Cardiac fibroblast (primary cell): ENCODE results near the gene KRTAP10-12.

ENCODE experiments used
- DNase-seq, 2 donors: peaks; one replicate each; pipeline versions ENCODE4 v3.0.0 to v3.0.0-alpha.2; 2010; ENCODE audit warnings: low read depth in 2 of 2
- H3K4me3 ChIP-seq, 2 donors: replicated peaks in 1 of 2; 1 replicate in 1 of 2; 2 replicates in 1 of 2; pipeline ENCODE4 v1.5.1; 2011; ENCODE audit warnings: low read depth in 2 of 2, low read length in 2 of 2, mild to moderate bottlenecking in 2 of 2, moderate library complexity in 1 of 2
- TF ChIP-seq, protein P1 (sequence below): IDR thresholded peaks from one replicate; pipeline ENCODE4 v1.5.1; 2011; ENCODE audit warnings: low read depth, mild to moderate bottlenecking, low read length, inconsistent platforms

The KRTAP10-12 gene

DNA sequence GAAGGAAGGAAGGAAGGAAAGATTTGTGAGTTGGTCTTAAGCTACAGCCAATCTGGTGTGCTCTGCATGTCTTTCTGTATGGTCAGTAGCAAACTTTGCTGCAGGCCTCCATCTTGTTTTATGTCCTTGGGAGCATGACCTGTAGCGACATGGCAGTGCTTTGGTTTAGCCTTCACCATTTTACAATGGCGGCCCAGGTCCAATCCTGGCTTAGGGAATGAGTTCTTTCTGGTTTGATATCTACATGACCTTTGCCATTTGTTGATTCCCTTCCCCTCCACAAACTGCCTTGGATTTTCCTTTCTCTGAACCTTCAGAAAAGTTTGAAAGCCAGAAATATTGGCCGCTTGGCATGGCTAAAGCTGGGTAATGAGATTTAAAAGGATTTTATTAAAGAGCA lies 44.9 kb downstream of the KRTAP10-12 start:
- TF ChIP-seq, protein P1, sequence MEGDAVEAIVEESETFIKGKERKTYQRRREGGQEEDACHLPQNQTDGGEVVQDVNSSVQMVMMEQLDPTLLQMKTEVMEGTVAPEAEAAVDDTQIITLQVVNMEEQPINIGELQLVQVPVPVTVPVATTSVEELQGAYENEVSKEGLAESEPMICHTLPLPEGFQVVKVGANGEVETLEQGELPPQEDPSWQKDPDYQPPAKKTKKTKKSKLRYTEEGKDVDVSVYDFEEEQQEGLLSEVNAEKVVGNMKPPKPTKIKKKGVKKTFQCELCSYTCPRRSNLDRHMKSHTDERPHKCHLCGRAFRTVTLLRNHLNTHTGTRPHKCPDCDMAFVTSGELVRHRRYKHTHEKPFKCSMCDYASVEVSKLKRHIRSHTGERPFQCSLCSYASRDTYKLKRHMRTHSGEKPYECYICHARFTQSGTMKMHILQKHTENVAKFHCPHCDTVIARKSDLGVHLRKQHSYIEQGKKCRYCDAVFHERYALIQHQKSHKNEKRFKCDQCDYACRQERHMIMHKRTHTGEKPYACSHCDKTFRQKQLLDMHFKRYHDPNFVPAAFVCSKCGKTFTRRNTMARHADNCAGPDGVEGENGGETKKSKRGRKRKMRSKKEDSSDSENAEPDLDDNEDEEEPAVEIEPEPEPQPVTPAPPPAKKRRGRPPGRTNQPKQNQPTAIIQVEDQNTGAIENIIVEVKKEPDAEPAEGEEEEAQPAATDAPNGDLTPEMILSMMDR: no peak
- no peak overlapping the region for H3K4me3 ChIP-seq
- no peak for DNase-seq

GRCh38 chr21:44742418-44743153 lies 45.6 kb downstream of the KRTAP10-12 start:
- peak; percentile 34 to 38 for DNase-seq
- TF ChIP-seq, protein P1: peak; percentile 29
- H3K4me3 ChIP-seq: no peak overlapping the region
